GM18502 (cell line): ENCODE results near the gene CTRL.

Experiments used
- ATAC-seq: cut with Tn5 transposase; IDR thresholded peaks from one replicate; pipeline ENCODE4 v1.9.1; 2021; ENCODE audit warnings: mild to moderate bottlenecking; ENCODE audit not compliant: unreplicated experiment, poor library complexity

The CTRL gene

GRCh38 chr16:67963662-67964321 is 32.1 kb upstream of the CTRL start:
- no peak for ATAC-seq

DNA sequence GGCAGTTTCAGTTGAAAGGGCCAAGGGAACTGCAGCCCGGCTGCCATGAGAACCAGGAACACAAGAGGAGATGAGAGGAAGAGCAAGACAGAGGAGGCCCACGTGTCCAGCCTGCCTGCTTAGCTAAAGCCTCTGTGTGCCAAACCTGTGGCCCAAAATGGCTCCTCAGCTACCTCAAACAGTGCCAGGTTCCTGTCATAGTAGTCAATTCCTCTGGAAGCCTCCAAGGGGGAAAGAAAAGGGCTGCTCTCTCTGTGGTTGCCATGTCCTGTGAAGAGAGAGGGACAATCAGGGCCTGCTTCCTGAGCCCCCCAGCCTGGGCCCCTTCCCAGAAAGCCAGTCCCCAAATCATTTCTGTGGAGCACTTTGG is 31.6 kb upstream of the CTRL start:
- ATAC-seq: no peak

GRCh38 chr16:67962135-67962534 is 30.5 kb upstream of the CTRL start:
- ATAC-seq: no peak

DNA sequence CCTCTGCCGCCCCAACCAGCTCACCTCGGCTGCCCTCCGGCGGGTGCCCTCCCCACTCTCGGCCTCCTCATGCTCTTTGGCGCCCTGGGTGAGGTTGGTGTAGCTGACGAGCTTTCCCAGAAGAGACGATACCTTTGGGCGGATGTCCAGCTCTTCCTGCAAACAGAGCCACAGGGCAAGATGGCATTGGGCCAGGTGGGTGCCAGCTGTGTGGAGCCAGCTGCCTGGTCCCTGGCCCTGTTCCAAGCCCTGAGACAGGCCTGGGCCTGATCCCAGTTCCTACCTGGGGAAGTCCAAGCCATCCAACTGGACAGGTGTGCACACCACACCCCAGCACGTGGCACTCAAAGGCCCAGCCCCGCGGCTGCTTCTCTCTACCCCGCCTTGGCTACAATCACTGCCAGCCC is 29.9 kb upstream of the CTRL start:
- ATAC-seq: no peak

DNA sequence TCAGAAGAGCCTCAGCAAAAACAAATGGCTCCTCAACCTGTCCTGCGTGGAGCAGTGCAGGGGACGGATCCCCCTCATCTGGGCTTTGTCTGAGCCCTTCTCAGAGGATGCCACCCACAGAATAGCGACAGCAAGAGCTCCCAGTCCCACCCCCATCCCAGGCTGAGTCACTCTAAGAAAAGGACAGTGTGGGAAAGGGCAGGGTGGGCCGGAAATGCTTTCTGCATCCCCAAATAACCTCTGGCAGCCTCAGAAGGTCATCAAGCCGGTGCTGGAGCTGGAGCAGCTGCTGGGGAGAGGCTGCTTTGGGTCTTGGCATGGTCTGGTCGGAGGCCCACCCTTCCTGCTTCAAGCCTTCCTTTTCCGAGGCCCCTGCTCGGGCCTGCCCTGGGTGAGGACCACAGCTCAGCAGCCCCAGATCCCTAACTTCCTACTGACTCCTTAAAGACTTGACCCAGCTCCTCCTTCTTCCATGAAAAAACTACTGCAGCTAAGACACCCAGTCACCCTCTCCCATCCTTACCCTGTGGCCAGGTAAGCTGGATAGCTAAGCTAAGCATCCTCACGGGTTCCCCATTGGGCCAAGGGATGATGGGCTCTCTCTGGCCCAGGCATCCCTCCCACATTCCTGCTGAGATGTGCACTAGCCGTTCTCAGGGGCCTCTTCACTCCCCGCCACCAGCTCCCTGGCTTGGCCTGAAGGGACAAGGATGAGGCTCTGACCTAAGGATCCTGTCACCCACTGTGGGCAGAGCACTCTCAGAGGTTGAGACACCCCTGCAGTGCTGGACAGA is 28.1 kb upstream of the CTRL start:
- no peak for ATAC-seq

- ATAC-seq: no peak
Observed at GRCh38 chr16:67957622-67958021, 26.0 kb upstream of the CTRL start.

DNA sequence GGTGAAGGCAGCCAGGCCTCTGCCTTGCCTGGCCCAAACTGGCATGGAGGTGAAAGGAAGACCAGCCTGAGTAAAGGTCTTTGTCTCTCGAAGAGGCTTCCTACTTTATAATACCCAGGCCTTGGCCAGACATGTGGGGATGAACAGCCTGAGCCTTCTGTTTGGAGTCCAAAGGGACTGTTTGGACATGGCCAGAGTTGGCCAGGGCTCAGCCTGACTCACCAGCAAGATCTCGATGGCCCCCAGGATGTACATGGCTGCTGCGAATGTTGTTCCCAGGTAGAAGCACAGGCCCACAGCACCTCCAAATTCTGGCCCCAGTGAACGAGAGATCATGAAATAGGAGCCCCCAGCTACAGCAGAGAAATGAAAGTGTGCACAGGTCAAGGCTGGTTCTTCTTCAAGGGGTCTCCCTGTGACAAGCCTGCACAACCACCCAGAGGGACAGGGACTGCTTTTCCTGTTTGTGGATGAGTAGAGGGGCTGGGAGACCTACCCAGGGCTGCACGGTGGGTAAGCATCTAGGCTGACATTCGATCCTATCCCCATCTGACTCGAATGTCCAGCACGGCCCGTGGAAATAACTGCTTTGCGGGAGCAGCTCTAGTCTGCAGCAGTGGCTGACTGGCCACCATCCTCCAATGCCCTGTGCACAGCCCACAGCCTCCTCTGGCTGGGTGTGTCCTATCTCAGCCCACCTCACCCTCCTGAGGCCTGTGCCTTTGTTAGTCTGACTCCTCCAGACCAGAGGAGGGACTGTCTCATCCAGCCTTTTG is 22.9 kb upstream of the CTRL start:
- no peak for ATAC-seq

- no peak for ATAC-seq
Observed at GRCh38 chr16:67953641-67954375, 22.1 kb upstream of the CTRL start.

GRCh38 chr16:67951485-67951884 is 19.8 kb upstream of the CTRL start:
- no peak for ATAC-seq

GRCh38 chr16:67950335-67950843 is 18.7 kb upstream of the CTRL start:
- no peak for ATAC-seq

- no peak for ATAC-seq
Observed at GRCh38 chr16:67949645-67950044, 18.0 kb upstream of the CTRL start.

- ATAC-seq: no peak
Observed at GRCh38 chr16:67948015-67948414, 16.4 kb upstream of the CTRL start.

- no peak for ATAC-seq
Observed at GRCh38 chr16:67946966-67947558, 15.4 kb upstream of the CTRL start.

GRCh38 chr16:67946128-67946569 is 14.5 kb upstream of the CTRL start:
- no peak for ATAC-seq

- ATAC-seq: no peak
Observed at GRCh38 chr16:67945392-67945933, 13.8 kb upstream of the CTRL start.

DNA sequence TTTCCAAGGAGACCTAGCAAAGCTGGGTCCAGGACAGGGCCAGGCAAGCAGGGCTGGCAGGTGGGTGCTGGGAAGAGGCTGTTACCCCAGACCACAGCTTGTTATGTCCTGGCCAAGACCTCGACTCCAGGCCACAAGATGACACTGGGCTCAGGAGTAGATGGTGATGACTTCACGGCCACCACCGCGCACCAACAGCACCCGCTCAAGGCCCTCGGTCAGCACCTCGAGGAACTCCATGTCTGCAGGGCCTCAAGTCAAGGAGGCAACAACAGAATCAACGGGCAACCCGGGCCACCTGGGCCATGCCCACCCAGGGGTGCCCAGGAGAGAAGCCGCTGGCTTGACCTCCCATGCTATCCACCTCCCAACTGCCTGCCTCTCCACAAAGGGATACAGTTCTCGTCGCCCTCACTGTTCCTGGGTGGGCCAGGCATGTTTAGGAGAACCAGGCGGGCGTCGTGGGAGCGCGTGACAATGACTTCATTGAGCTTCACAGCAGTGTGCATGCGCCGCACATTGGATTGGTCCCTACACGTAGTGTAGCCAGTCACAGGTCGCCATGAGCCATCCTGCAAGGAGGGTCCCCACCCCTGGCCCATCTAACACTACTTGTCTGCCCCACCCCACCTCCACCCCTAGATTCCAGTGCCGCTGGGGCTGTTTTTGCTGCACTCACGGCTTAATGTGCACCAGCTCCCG is 13.2 kb upstream of the CTRL start:
- ATAC-seq: no peak

DNA sequence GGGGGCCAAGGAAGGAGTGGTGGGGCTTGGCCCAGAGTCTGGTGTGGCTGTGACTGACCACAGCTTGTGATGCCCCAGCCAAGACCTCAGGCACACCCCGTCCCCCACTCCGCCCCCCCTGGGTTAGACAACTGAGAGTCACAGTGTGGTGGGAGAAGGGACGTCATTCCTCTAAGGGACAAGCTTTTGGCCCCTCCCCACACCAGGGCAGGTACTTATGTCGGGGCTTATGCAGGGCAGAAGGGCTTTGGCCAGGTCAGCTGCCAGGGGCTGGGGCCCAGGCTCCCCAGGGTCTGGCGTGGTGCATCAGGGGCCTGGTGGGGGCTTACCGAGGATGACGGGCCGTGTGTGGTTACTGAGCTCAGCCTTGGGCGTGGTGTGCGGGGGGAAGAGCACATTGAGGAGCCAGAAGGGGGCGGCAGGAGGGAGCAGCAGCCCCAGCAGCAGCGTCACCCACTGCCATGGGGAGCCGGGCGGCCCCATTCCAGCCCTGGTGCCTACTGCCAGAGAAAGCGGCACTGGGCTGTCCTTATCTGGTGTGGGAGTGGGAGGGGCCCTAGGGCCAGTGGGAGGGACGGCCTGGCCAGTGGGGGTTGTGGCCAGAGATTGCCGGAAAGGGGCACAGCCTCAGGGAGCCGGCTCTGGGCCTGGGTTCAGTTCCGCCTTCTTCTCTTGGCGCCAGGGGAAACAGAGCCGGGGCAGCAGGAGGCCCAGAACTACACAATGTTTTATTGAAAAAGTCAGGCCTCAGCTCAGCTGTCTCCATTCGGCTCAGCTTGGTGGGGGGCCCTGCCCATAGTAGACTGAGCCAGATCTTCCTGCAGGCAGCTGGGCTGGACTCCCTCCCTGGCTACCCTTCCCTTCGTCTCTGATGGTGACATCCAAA is 12.2 kb upstream of the CTRL start, which contains the start of gene LCAT:
TSS of gene LCAT (minus strand) at position 502 of the 886 bp plus-strand sequence. CDS start at position 483, 19 bp downstream.
- no peak for ATAC-seq

DNA sequence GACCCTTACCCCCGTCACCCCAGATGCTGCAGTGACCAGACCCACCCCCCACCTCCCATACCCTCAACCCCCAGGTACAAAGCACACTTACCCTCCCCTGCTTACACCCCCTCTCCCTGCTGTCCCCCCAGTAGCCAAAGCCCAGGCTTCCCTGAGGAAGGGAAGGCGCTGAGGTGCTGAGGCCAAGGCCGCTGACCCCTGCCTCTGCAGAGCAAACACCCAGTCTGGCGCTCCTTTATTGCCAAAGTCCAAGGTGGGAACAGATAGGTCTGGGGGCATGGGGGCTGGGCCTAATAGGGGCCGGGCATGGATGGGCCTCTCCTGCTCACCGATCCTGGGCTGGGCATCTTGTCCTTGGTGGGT is 11.6 kb upstream of the CTRL start:
- ATAC-seq: no peak
